ENCODE measurements around the gene CD9. TPM values are rescaled to one million over a fixed set of nuclear protein-coding genes. Genes with fewer than 3 reads are reported as not detected.
A peak's percentile ranks its signal among the peaks of the same experiment; 100 is the strongest.

The CD9 gene
- total RNA-seq, 2 donors from 2014 or later = 33.5 to 99.1 TPM

- H3K9me3 ChIP-seq (ENCODE audit: control insufficient read depth, low read length) = no peaks in the 10 kb centered on the region
Observed at GRCh38 chr12:6277982-6278438, 77.8 kb downstream of the CD9 start.

GRCh38 chr12:6278439-6279255, 78.4 kb downstream of the CD9 start:
- 16 to 85% methylated on average over 16 to 87 of the region's 88 CpGs for WGBS, 2 experiments (ENCODE audit: insufficient coverage in 1 of 2, insufficient read length in 1 of 2)
- Mint-ChIP-seq H3K4me3 (peak overlapping the region; percentile 64), H3K4me1 (peaks cover 46% of the 10 kb centered on the region), H3K27ac (peak overlapping the region; percentile 94), H3K36me3 (ENCODE audit: low read depth) (no peaks in the 10 kb centered on the region), H3K27me3 (ENCODE audit: insufficient read depth) (peaks cover 25% of the 10 kb centered on the region), H3K9me3 (no peaks in the 10 kb centered on the region)
- Histone ChIP-seq H3K9ac (ENCODE audit: extremely low read depth, low read length, poor library complexity, severe bottlenecking) (peak overlapping the region; percentile 55), H3K4me1 (ENCODE audit: control insufficient read depth, insufficient read depth, low read length) (peaks cover 11% of the 10 kb centered on the region), H3K36me3 (ENCODE audit: control insufficient read depth, insufficient read depth, low read length) (no peaks in the 10 kb centered on the region), H3K27me3 (ENCODE audit: control insufficient read depth, insufficient read depth, low read length, poor library complexity, severe bottlenecking) (peaks cover 12% of the 10 kb centered on the region), H3K9me3 (ENCODE audit: control insufficient read depth, low read length) (no peaks in the 10 kb centered on the region), H3K27ac (ENCODE audit: low read depth, low read length) (no peak overlapping the region), H3K4me3 (ENCODE audit: low read length) (peak overlapping the region; percentile 69)
- DNase-seq = peak; percentile 98
- peak; percentile 100 for TF ChIP-seq CTCF (conservative IDR thresholded peaks at IDR 0.05)

More at GRCh38 chr12:6277982-6278438, 77.8 kb downstream of the CD9 start:
- Mint-ChIP-seq H3K36me3 (ENCODE audit: low read depth) (no peaks in the 10 kb centered on the region), H3K27ac (peak overlapping the region; percentile 94), H3K9me3 (no peaks in the 10 kb centered on the region), H3K27me3 (ENCODE audit: insufficient read depth) (peaks cover 25% of the 10 kb centered on the region), H3K4me3 (peak overlapping the region; percentile 64), H3K4me1 (peaks cover 53% of the 10 kb centered on the region)
- H3K4me1 ChIP-seq (ENCODE audit: control insufficient read depth, insufficient read depth, low read length) = peaks cover 11% of the 10 kb centered on the region
- peak overlapping the region; percentile 55 for H3K9ac ChIP-seq (ENCODE audit: extremely low read depth, low read length, poor library complexity, severe bottlenecking)
- 72 to 81% methylated on average over 12 to 15 of the region's 15 CpGs for WGBS, 2 experiments (ENCODE audit: insufficient coverage in 1 of 2, insufficient read length in 1 of 2)
- H3K36me3 ChIP-seq (ENCODE audit: control insufficient read depth, insufficient read depth, low read length) = no peaks in the 10 kb centered on the region
- peak overlapping the region; percentile 69 for H3K4me3 ChIP-seq (ENCODE audit: low read length)
- H3K27ac ChIP-seq (ENCODE audit: low read depth, low read length) = no peak overlapping the region
- DNase-seq = no peak
- peaks cover 12% of the 10 kb centered on the region for H3K27me3 ChIP-seq (ENCODE audit: control insufficient read depth, insufficient read depth, low read length, poor library complexity, severe bottlenecking)
- TF ChIP-seq CTCF (conservative IDR thresholded peaks at IDR 0.05) = no peak

- H3K27ac Mint-ChIP-seq = no peak overlapping the region
- 88 to 92% methylated on average over 10 to 12 of the region's 12 CpGs for WGBS, 2 experiments (ENCODE audit: insufficient coverage in 1 of 2, insufficient read length in 1 of 2)
- peaks cover 43% of the 10 kb centered on the region for H3K4me1 Mint-ChIP-seq
- H3K4me3 ChIP-seq (ENCODE audit: low read length) = no peak overlapping the region
- peak overlapping the region; percentile 64 for H3K4me3 Mint-ChIP-seq
- H3K36me3 ChIP-seq (ENCODE audit: control insufficient read depth, insufficient read depth, low read length) = no peaks in the 10 kb centered on the region
- H3K4me1 ChIP-seq (ENCODE audit: control insufficient read depth, insufficient read depth, low read length) = peaks cover 7% of the 10 kb centered on the region
- DNase-seq = peak; percentile 69
- no peak for TF ChIP-seq CTCF (conservative IDR thresholded peaks at IDR 0.05)
- H3K9me3 Mint-ChIP-seq = no peaks in the 10 kb centered on the region
- peaks cover 28% of the 10 kb centered on the region for H3K27me3 Mint-ChIP-seq (ENCODE audit: insufficient read depth)
- H3K9me3 ChIP-seq (ENCODE audit: control insufficient read depth, low read length) = no peaks in the 10 kb centered on the region
- no peak overlapping the region for H3K9ac ChIP-seq (ENCODE audit: extremely low read depth, low read length, poor library complexity, severe bottlenecking)
- no peak overlapping the region for H3K27ac ChIP-seq (ENCODE audit: low read depth, low read length)
- H3K27me3 ChIP-seq (ENCODE audit: control insufficient read depth, insufficient read depth, low read length, poor library complexity, severe bottlenecking) = peaks cover 12% of the 10 kb centered on the region
- no peaks in the 10 kb centered on the region for H3K36me3 Mint-ChIP-seq (ENCODE audit: low read depth)
Observed at GRCh38 chr12:6279256-6279628, 79.0 kb downstream of the CD9 start.

Measured in endodermal cell (in vitro differentiated cells).